NCI-H2227 (cell line): ENCODE data around the gene MSI1.
A peak's percentile ranks its signal among the peaks of the same experiment; 100 is the strongest.
"Not testable (repeated sequence)": the region's sequence is repeated elsewhere in the genome, so short reads cannot be mapped to it uniquely, and the experiment has no call there.

Experiments used
- DNase-seq: peaks from one replicate; lab custom pipeline; 2025; ENCODE audit not compliant: unreplicated experiment; lab: John Stamatoyannopoulos, UW

The MSI1 gene

DNA sequence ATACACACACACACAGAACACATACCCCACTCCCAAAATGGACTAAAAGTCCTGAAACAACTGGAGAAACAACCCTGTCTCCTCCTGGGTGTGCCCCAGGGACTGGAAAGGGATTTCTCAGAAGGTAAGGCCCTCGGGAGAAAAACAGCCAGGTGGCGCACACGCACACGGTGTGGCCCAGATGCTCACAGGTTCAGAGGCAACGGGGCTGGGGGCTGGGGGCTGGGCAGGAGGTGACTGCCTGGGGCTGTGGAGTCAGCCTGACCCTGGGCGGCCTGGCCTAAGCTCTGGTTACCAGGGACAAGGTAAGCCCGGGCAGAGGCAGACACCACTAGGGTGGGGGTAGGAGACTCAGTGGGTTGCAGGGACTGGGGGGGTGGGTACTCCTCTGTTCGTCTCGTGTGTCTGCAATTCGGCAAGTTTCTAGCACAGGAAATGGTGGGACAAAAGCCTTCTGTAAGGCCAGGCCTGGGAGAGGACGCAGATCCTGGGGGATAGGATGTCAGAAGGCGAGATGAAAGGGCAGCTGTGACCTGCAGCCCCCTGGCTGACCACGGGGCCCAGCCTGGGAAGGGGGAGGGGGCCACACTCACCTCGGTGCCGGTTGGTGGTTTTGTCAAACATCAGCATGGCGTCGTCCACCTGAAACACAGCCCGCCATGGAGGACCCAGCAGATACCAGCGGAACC lies 10.4 kb downstream of the MSI1 start:
- DNase-seq, result peak; percentile 15

DNA sequence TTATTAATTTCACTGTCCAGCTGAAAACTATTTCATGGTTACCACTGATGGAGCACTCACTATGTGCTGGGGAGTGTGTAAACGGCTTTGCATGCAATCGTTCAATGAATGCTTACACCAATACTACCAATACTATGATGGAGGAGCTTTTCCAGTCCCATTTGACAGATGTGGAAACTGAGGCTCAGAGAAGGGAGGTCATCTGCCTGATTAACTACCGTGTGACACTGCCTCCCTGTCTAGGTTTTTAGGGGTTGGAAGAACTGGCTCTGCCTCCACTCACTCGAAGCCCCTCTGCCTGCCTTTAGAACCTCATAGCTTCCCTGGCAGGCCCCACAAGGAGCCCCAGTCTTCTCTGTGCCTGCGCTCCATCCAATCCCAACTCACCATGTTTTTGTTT lies 11.9 kb downstream of the MSI1 start:
- DNase-seq, result no peak

DNA sequence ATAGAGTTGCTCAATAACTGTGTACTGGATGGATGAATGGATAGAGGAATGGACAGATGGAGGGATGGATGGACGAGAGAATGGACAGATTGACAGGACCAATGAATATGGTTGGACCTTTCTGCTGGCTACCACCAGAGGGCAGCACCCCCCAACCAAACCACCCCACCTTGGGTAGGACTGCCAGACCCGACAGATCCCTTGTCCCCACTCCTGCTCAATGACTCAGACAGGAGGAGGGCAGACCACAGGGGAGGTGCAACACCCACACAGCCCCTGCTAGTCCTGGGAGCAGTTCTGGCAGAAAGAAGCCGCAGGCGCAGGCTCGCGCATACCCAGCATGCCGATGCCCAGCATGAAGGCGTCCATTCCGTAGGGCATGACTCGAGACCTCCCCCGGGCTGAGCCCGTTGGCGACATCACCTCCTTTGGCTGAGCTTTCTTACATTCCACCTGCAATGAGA lies 12.4 kb downstream of the MSI1 start:
- DNase-seq, result peak; percentile 76

DNA sequence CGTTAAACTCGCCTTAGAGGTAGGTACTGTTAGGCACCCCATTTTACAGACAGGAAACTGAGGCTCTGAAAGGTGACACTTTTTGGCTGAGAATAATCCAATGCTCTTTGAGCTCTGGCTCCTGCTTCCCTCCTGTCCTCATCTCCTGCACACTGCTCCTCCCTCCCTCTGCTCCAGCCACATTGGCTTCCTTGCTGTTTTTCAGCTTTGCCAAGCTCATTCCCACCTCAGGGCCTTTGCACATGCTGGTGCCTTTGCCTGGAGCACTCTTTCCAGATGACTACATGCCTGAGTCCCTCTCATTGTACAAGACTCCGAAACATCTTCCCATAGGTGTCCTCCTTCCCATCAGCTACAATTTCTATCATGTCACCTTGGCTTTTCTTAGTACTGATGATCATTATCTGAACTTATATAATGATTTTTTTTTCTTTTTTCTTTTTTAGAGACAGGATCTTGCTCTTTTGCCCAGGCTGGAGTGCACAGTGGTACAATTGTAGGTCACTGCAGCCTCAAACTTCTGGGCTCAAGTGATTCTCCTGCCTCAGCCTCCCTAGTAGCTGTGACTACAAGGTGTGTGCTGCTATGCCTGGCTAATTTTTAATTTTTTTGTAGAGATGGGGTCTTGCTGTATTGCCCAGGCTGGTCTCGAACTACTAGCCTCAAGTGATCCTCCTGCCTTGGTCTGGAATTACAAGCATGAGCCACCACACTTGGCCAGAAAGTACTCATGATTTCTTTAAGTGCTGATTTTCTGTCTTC lies 15.2 kb downstream of the MSI1 start:
- no peak for DNase-seq

DNA sequence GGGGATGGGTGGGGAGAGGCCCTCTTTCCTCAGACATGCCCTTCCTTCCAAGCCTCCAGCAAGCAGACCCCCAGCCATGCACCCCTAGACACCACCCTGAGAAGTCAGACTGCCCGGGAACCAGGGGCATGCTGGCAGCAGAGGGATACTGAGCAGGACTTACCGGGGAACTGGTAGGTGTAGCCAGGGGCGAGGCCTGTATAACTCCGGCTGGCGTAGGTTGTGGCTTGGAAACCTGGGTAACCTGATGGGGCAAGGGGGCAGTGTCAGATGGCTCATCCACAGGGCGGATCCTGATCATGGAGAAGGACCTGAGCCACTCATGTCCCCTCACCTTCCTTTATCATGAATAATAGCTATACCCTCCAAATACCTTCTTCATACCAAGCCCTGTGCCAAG lies 15.8 kb downstream of the MSI1 start:
- DNase-seq, result no peak

DNA sequence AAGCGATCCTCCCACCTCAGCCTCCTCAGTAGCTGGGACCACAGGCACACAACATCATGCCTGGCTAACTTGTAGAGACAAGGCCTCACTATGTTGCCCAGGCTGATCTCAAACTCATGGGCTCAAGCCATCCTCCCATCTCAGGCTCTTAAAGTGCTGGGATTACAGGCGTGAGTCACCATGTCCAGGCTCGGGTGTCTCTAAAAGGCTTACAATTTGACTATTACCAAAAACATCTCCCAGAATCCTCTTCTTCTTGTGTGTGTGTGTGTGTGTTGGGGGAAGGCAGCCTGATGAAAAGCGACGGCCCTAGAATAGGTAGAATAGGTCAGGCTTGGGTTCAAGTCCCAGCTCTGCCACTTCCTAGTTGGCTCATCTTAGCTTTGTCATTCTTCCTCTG lies 16.8 kb downstream of the MSI1 start:
- no peak for DNase-seq

DNA sequence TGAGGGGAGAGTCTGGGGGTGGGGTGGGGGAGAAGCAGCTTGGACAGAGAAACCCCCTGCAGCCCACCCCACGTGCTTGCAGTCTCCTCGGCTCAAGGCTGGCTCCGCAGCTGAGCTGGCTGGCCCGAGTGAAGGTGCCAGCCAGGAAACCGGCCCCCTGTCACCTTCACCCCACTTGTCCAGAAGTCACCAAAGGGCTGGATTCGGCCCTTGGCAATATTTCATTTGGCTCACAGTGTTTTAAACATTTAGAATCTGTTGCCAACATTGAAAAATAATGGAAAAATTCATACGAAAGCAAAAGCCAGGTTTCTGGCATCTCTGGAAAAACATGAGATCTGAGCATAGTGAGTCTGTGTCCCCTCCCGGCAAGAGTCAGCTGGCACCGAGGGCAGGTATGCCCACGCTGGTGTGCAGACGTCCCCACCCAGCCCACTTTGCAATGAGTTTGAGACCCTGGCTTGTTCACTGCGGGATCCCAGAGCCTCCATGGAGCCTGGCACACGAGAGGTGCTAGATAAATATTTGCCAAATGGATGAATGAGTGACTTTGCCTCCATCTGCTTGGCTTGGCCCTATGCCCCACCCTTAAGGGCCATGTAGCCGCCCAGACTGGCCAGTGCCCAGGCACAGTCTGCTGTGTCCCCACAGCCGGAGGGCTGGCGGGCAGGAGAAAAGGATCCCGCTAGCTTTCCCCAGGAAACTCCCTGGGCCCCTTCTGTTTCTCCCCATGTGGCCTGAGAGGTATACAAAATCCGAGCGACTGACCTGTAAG lies 18.2 kb downstream of the MSI1 start:
- DNase-seq, result no peak

DNA sequence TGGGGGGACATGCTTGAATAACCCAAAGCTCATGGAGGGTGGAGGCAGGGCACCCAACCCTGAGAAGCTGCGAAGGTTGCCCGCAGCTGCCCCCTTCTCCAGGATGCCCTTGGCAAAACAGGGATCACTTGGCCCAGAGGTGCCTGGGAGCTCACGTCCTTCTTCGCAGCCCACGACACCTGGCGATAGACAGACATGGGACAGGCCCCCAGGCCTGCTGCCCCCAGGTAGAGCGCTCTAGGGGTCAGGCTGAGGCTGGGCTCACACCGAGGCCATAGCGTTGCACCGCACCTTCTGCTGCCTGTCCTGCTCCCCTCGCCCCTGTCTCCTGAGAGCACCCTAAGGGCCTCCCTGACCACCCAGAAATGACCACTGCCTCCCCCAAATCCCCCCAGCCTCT lies 21.2 kb downstream of the MSI1 start:
- DNase-seq, result no peak

DNA sequence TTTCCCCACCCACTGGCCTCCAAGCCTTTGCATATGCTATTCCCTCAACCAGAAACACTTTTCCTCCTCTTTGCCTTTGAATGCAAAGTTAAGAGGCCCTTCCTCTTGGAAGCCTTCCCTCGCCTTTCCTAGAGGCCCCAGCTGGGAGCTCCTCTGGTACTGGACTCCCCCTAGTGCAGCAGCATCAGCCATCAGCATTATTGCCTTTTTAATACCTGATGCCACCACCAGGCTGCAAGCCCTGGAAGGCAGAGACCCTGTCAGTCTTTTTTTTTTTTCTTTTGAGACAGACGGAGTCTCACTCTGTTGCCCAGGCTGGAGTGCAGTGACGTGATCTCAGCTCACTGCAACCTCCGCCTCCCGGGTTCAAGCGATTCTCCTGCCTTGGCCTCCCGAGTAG lies 22.3 kb downstream of the MSI1 start:
- no peak for DNase-seq

DNA sequence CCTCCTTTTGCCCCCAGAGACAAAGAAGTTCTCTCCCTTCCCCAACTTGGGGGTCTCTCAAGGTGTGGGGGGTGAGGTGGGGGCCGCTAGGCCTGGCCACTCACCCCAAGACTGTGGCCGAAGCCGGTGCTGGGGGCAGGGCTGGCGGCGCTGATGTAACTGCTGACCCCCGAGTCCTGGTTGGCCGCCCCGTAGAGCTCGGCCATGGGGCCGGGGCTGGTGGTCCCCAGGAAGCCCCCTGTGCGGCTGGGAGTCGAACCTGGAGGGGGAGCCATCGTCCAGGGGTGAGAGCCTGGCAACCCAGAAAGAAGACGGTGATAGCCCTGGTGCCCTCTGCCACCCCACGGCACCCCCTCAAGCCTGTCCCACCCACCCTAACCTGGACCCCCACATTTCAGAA lies 22.9 kb downstream of the MSI1 start:
- no peak for DNase-seq

DNA sequence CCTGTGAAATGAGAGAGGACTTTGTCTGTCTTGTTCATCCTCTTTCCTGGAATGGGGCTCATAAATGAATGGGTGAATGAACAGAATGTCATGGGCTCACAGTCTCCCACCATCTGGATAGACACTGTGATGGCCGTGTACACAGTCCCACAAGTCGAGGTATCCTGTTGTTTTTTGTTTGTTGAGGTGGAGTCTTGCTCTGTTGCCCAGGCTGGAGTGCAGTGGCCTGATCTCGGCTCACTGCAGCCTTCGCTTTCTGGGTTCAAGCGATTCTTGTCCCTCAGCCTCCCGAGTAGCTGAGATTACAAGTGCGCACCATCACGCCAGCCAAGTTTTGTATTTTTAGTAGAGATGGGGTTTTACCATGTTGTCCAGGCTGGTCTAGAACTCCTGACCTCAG lies 25.3 kb downstream of the MSI1 start:
- no peak for DNase-seq

DNA sequence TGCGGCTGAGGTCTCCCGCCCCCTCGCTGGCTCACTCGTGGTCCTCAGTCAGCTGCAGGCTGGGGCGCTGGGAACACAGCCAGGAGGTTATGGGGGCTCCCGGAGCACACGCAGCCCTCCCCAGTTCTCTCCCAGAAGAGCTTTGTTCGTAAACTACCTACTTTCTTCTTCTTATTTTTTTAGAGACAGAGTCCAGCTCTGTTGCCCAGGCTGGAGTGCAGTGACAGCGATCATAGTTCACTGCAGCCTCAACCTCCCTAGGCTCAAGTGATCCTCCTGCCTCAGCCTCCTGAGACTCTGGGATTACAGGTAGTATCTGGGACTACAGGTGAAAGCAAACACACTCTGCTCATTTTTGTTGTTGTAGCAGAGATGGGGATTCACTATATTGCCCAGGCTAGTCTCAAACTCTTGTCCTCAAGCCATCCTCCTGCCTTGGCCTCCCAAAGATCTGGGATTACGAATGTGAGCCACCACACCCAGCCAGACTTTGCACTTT lies 25.9 kb downstream of the MSI1 start:
- no peak for DNase-seq

DNA sequence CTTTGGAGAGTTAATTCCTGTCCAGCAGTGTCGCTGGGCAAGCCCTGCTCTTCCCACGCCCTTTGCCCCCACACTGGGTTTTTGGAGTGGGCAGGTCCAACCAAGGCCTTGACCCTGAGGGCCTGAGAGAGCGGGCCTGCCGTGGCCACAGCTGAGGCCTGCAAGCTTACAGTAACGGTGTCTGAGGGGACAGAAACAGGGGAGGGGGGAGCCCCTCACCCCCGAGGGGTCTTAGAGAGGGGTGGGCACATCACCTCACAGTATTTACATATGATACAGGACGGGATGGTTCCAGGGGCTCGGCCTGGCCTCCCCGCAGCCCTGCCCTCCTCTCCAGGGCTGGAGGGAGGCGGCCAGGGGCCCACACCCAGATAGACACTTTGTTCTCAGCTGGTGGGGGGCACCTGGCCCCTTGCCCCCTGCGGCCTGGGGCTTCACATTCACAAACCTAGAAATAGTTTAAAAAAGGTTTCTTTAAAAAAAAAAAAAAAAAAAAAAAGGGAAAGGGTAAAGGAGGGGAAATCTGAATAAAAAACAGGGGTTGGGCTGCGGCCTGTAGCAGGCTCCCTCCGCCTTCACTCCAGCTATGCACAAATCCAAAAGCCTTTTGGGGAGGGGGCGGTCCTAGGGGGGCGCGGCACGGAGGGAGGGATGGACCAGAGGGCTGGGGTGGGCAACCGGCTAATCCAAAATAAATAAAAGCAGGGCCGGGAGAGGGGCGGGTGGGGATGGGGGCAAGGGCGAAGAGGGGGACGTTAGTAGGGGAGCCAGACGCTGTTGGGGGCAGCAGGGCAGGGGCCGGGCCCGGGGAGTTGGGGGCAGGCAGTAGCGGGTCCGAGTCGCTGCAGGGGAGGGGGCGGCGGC lies 26.6 kb downstream of the MSI1 start:
- no peak for DNase-seq

DNA sequence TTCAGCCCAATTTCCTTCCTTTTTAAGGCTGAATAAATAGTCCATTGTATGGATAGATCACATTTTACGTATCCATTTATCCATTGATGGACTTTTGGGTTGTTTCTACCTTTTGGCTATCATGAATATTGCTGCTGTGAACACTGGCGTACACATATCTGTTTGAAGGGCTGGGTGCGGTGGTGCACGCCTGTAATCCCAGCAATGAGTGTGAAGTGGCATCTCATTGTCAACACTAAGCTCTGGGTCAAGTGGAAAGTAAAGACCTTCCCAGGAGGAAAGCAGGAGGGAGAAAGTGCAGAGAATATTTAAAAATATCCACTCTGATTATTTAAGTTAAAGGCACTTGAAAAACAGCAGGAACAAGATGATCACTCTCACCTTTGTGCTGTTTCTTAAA lies 29.7 kb downstream of the MSI1 start:
- peak; percentile 62 for DNase-seq

DNA sequence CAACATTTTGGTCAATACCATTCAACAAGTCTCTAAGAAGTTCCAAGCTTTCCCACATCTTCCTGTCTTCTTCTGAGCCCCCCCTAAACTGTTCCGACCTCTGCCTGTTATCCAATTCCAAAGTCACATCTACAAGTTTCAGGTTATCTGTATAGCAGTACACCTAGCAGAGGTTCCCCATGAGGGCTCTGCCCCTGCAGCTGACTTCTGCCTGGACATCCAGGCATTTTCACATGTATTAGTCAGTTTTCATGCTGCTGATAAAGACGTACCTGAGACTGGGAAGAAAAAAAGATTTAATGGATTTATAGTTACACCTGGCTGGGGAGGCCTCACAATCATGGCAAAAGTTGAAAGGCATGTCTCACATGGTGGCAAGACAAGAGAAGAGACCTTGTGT lies 31.2 kb downstream of the MSI1 start:
- no peak for DNase-seq

DNA sequence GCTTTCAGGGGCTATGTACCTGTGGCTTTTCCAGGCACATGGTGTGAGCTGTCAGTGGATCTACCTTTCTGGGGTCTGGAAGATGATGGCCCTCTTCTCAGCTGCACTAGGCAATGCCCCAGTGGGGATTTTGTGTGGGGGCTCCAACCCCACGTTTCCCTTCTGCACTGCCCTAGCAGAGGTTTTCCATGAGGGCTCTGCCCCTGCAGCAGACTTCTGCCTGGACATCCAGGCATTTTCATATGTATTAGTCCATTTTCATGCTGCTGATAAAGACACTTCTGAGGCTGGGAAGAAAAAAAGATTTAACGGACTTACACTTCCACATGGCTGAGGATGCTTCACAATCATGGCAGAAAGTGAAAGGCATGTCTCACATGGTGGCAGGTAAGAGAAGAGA lies 32.6 kb downstream of the MSI1 start:
- not testable (repeated sequence) for DNase-seq

DNA sequence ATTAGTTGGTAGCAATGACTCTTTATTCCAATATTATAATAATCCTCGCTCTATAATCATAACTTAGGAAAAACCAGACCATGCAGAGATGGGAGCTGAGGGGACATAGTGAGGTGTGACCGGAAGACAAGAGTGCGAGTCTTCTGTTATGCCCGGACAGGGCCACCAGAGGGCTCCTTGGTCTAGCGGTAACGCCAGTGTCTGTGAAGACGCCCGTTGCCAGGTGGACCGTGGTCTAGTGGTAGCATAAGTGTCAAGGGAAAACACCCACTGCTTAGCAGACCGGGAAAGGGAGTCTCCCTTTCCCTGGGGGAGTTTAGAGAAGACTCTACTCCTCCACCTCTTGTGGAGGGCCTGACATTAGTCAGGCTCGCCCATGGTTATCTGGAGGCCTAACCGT lies 33.5 kb downstream of the MSI1 start:
- not testable (repeated sequence) for DNase-seq

DNA sequence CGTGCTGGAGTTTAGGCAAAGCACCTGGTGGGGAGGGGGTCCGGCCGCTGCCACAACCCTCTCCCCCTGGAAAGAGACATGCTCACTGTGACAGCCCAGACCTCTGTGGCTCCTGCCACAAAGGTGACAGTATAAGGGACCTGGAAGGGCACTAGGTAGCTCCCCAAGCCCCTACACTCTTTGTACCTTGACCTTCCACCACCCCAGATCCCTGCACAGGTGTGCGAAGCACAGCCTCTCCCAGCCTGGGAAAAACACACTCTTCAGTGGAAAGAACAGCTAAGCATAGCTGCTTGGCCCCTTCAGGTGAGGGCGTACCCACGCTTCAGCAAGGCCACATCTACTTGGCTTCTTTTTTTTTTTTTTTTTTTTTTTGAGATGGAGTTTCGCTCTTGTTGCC lies 36.4 kb downstream of the MSI1 start:
- no peak for DNase-seq

DNA sequence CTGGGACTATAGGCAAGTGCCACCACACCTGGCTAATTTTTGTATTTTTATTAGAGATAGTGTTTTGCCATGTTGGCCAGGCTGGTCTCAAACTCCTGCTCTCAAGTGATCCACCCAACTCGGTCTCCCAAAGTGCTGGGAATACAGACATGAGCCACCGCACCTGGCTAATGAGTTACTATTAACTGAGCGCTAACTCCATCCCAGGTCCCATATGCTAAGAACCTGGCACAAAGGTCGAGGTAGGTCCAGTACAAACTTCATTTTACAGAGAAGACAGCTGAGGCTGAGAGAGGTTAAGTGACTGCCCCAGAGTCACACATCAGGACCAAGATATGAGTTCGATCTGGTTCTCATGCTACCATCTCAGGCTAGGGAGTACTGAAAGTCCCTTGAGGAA lies 36.9 kb downstream of the MSI1 start:
- no peak for DNase-seq

DNA sequence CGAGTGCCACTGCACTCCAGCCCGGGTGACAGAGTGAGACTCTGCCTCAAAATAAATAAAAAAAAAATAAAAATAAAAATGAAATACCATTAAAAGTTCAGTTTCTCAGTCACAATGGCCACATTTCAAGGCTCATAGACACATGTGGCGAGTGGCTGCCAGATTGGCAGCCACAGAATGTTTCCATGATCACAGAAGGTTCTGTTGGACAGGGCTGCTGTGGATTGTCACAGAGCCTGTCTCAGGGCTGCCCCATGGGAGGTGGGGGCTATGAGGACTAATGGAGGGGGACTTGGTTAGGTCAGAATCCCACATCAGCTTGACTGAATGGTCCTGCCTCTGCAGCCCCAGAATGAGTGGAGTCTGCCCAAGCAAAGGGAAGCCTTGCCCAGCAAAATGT lies 37.6 kb downstream of the MSI1 start:
- no peak for DNase-seq

DNA sequence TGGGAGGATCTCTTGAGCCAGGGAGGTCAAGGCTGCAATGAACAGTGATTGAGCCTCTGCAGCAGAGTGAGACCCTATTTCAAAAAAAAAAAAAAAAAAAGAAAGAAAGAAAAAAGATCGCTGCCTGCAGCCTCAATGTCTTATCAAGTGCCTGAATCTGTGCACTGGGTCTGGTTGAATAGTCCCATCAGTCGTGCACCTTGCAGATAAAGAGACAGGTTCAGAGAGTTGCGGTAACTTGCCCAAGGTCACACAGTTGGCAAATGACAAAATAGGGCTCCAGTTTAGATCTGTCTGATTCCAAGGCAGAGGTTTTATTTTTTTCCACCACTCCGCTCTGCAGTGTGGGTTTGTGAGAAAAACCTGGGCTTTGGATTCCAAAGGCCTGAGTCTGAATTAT lies 40.7 kb downstream of the MSI1 start:
- DNase-seq, result no peak
